CD4-positive, alpha-beta T cell (primary cell): Measurements from ENCODE around the gene ATMIN. TPM values are rescaled to one million over a fixed set of nuclear protein-coding genes. Genes with fewer than 3 reads are reported as not detected.

ENCODE experiments used
- ATAC-seq: fragments of 200-7000 bp; cut with Tn5 transposase; one replicate; pipeline ENCODE4 v1.10.0; 2022; ENCODE audit warnings: mild to moderate bottlenecking; ENCODE audit not compliant: poor library complexity
- CTCF ChIA-PET: fragments of 350-600 bp; sonication (Branson Sonifier 250); formaldehyde crosslinking; loops from one replicate; lab custom pipeline; 2021; ENCODE audit warnings: antibody characterized with exemption, inconsistent platforms; lab: Charles Lee
- POLR2A ChIA-PET: fragments of 350-600 bp; sonication (Branson Sonifier 250); formaldehyde crosslinking; loops from one replicate; lab custom pipeline; 2021; ENCODE audit warnings: antibody characterized with exemption, inconsistent platforms; lab: Charles Lee
- DNase-seq, 14 experiments: peaks; one replicate each; pipeline ENCODE4 v3.0.0-alpha.2; 2013 to 2020; ENCODE audit warnings: mixed read lengths in 2 of 14
- H3K27ac ChIP-seq, 2 donors: one replicate each; pipeline versions ENCODE4 v1.5.1 to v1.7.0; 2013; ENCODE audit warnings: low read length in 2 of 2, low read depth in 1 of 2, mild to moderate bottlenecking in 1 of 2
- H3K27me3 ChIP-seq, 2 experiments: 1 replicate in 1 of 2; 2 replicates in 1 of 2; pipeline versions ENCODE4 v1.6.1 to v1.7.0; 2013; ENCODE audit warnings: low read length in 2 of 2, control low read depth in 1 of 2, mild to moderate bottlenecking in 1 of 2, moderate library complexity in 1 of 2; ENCODE audit not compliant: insufficient read depth in 2 of 2, control insufficient read depth in 1 of 2
- H3K36me3 ChIP-seq: one replicate; pipeline ENCODE4 v1.6.1; 2013; ENCODE audit warnings: low read length, control low read depth; ENCODE audit not compliant: insufficient read depth
- H3K4me1 ChIP-seq: one replicate; pipeline ENCODE4 v1.6.1; 2013; ENCODE audit warnings: low read length, control low read depth; ENCODE audit not compliant: insufficient read depth
- H3K4me3 ChIP-seq: one replicate; pipeline ENCODE4 v1.5.1; 2013; ENCODE audit warnings: mild to moderate bottlenecking, low read length, moderate library complexity
- H3K9me3 ChIP-seq, 2 experiments: 1 replicate in 1 of 2; 2 replicates in 1 of 2; pipeline versions ENCODE4 v1.6.1 to v1.7.0; 2013; ENCODE audit warnings: low read length in 2 of 2, mild to moderate bottlenecking in 2 of 2, control low read depth in 1 of 2, moderate library complexity in 1 of 2; ENCODE audit not compliant: control insufficient read depth in 1 of 2, insufficient read depth in 1 of 2
- H3K27ac Mint-ChIP-seq: one replicate; pipeline ENCODE4 v1.8.0; 2020; ENCODE audit warnings: mixed read lengths
- H3K27me3 Mint-ChIP-seq: one replicate; pipeline ENCODE4 v1.8.0; 2021; ENCODE audit warnings: mixed read lengths
- H3K36me3 Mint-ChIP-seq: one replicate; pipeline ENCODE4 v1.8.0; 2021; ENCODE audit warnings: low read depth, mixed read lengths
- H3K4me1 Mint-ChIP-seq: one replicate; pipeline ENCODE4 v1.8.0; 2021; ENCODE audit warnings: low read depth, mixed read lengths
- H3K4me3 Mint-ChIP-seq: one replicate; pipeline ENCODE4 v1.8.0; 2020; ENCODE audit warnings: mild to moderate bottlenecking, mixed read lengths
- H3K9me3 Mint-ChIP-seq: one replicate; pipeline ENCODE4 v1.8.0; 2020; ENCODE audit warnings: mixed read lengths
- CTCF ChIP-seq: fragments of 200-600 bp; IDR thresholded peaks from one replicate; pipeline ENCODE4 v1.8.0; 2022; ENCODE audit warnings: antibody characterized with exemption, mild to moderate bottlenecking
- intact Hi-C, 2 experiments: fragments of 100-400 bp; cut with DNase I in 1 of 2; cut with micrococcal nuclease in 1 of 2; formaldehyde crosslinking; loops; one replicate each; pipeline versions ENCODE4 v1.15.1 to v1.9.0; 2023 to 2025; cut with DNase I, micrococcal nuclease
- polyA plus RNA-seq, 2 donors: library from polyadenylated mRNA; unstranded; fragments of 120-200 nt; gene quantifications; one replicate each; pipeline ENCODE4 v1.2.1, GENCODE V29; 2013
- total RNA-seq, 174 experiments: library from RNA in 2 of 174; stranded (reverse) in 2 of 174; gene quantifications; one replicate each; pipeline ENCODE4 v1.2.3 and lab custom pipeline; 2021 to 2026

ATMIN gene
- total RNA-seq (10 to 100 TPM; 29.9 to 31.7 TPM), total RNA-seq (lab: John Stamatoyannopoulos, UW) (62.6 to 149 (median 105) reads per million in 172 experiments)
- polyA plus RNA-seq (2013, experiment 1 of 2): 31.8 TPM
- polyA plus RNA-seq (2013, experiment 2 of 2): 29.7 TPM

GRCh38 chr16:81035398-81035974, at the start of gene ATMIN:
TSS of gene ATMIN (plus strand) at chr16:81035842. CDS start at chr16:81035871, 29 bp downstream.
- Mint-ChIP-seq H3K36me3 (peaks cover 19% of the 10 kb centered on the region), H3K9me3 (no peaks in the 10 kb centered on the region), H3K27ac (peak within 1 kb of the TSS; percentile 73), H3K27me3 (no peaks in the 10 kb centered on the region), H3K4me1 (peaks cover 40% of the 10 kb centered on the region), H3K4me3 (peak within 1 kb of the TSS; percentile 90)
- Histone ChIP-seq H3K36me3 (peaks cover 3% of the 10 kb centered on the region), H3K27ac (no peak within 1 kb of the TSS), H3K4me3 (peak within 1 kb of the TSS; percentile 57), H3K27me3 (no peaks in the 10 kb centered on the region), H3K9me3 (no peaks in the 10 kb centered on the region), H3K4me1 (peaks cover 30% of the 10 kb centered on the region)
- ChIA-PET CTCF (interaction anchor here (0.6 to 8.0 kb wide), 23 partner anchors 10 to 494 kb away, joined by 3 to 80 read pairs (median 4); partner anchors contain the start of genes C16orf46, CENPN, CMC2 and GCSH), POLR2A (interaction anchor here (0.6 to 3.6 kb wide), 13 partner anchors 9 to 702 kb away, joined by 3 to 51 read pairs (median 4); partner anchors contain the start of genes C16orf46, CENPN, CMC2 and GAN)
- peak; percentile 84 for TF ChIP-seq CTCF
- ATAC-seq (peak; percentile 94), DNase-seq (peak; percentile 78 to 96 (median 88))
- intact Hi-C loops: loop anchor here (1.0 to 10.0 kb wide), 8 partner anchors 28 to 1139 kb away; partner anchors contain the start of genes GCSH (in 2 of the 2), CENPN (in 1 of the 2), GAN (in 1 of the 2) and MPHOSPH6 (in 1 of the 2)

GRCh38 chr16:80986557-80986956, 49.1 kb upstream of the ATMIN start:
- Histone ChIP-seq H3K4me1 (peaks cover 3% of the 10 kb centered on the region), H3K4me3 (no peak overlapping the region), H3K27me3 (no peaks in the 10 kb centered on the region), H3K9me3 (no peaks in the 10 kb centered on the region), H3K27ac (no peak overlapping the region), H3K36me3 (peaks cover 6% of the 10 kb centered on the region)
- no peak for DNase-seq
- no peak for ATAC-seq
- intact Hi-C loops: no loop called here
- POLR2A ChIA-PET: no interaction called here
- Mint-ChIP-seq H3K9me3 (no peaks in the 10 kb centered on the region), H3K4me3 (no peak overlapping the region), H3K27ac (no peak overlapping the region), H3K36me3 (peaks cover 42% of the 10 kb centered on the region), H3K27me3 (no peaks in the 10 kb centered on the region), H3K4me1 (peaks cover 39% of the 10 kb centered on the region)
- no peak for TF ChIP-seq CTCF
- CTCF ChIA-PET: no interaction called here

- peak overlapping the region; percentile 8 for H3K27ac Mint-ChIP-seq
- H3K36me3 Mint-ChIP-seq: peaks cover 49% of the 10 kb centered on the region
- DNase-seq: no peak
- H3K9me3 Mint-ChIP-seq: no peaks in the 10 kb centered on the region
- intact Hi-C loops: no loop called here
- no peak overlapping the region for H3K4me3 ChIP-seq
- no peaks in the 10 kb centered on the region for H3K9me3 ChIP-seq
- POLR2A ChIA-PET: interaction anchor here (1.4 kb wide), 1 partner anchor 18 kb away, joined by 6 read pairs; the partner anchor contains the start of genes CENPN and CMC2
- H3K27me3 ChIP-seq: no peaks in the 10 kb centered on the region
- H3K36me3 ChIP-seq: peaks cover 7% of the 10 kb centered on the region
- no peak for TF ChIP-seq CTCF
- no peak overlapping the region for H3K27ac ChIP-seq
- ATAC-seq: no peak
- no peak overlapping the region for H3K4me3 Mint-ChIP-seq
- peaks cover 3% of the 10 kb centered on the region for H3K4me1 ChIP-seq
- H3K27me3 Mint-ChIP-seq: no peaks in the 10 kb centered on the region
- peaks cover 48% of the 10 kb centered on the region for H3K4me1 Mint-ChIP-seq
- CTCF ChIA-PET: interaction anchor here (1.7 kb wide), 1 partner anchor 47 kb away, joined by 3 read pairs; the partner anchor contains the start of gene ATMIN
Measured at GRCh38 chr16:80988756-80989155, 46.9 kb upstream of the ATMIN start.
